Effector CD8-positive, alpha-beta T cell (primary cell): ENCODE measurements around the gene ADD2.
"Not testable (repeated sequence)": the region's sequence is repeated elsewhere in the genome, so short reads cannot be mapped to it uniquely, and the experiment has no call there.

ENCODE experiments used
- DNase-seq: peaks from one replicate; lab custom pipeline; 2025; lab: John Stamatoyannopoulos, UW
- total RNA-seq, 4 experiments: gene quantifications; one replicate each; lab custom pipeline; 2026; lab: John Stamatoyannopoulos, UW

ADD2 gene
- total RNA-seq: 0.39 to 1.3 (median 0.51) reads per million in 4 experiments

- DNase-seq: peak; percentile 7
These were observed at the start of gene ADD2 for GRCh38 chr2:70767699-70768589. Gene ADD2 (minus strand): TSS chr2:70768200. CDS start chr2:70706408, 61,792 bp downstream.

- DNase-seq: no peak
These were observed 49.4 kb upstream of the ADD2 start for GRCh38 chr2:70817284-70817954.

- DNase-seq: no peak
These were observed 48.7 kb upstream of the ADD2 start for GRCh38 chr2:70816726-70817125.

GRCh38 chr2:70808983-70809958 is 41.3 kb upstream of the ADD2 start:
- DNase-seq: no peak

GRCh38 chr2:70807828-70808118 is 39.8 kb upstream of the ADD2 start:
- DNase-seq: no peak

GRCh38 chr2:70807102-70807827 is 39.3 kb upstream of the ADD2 start:
- DNase-seq: no peak

GRCh38 chr2:70806620-70807019 is 38.6 kb upstream of the ADD2 start:
- DNase-seq: no peak

GRCh38 chr2:70806013-70806412 is 38.0 kb upstream of the ADD2 start:
- no peak for DNase-seq

GRCh38 chr2:70801607-70802263 is 33.7 kb upstream of the ADD2 start:
- no peak for DNase-seq

GRCh38 chr2:70799706-70800105 is 31.7 kb upstream of the ADD2 start:
- DNase-seq: no peak

GRCh38 chr2:70797996-70798395 is 30.0 kb upstream of the ADD2 start:
- DNase-seq: not testable (repeated sequence)

- DNase-seq: no peak
These were observed 29.5 kb upstream of the ADD2 start for GRCh38 chr2:70797506-70797905.

GRCh38 chr2:70796262-70796661 is 28.3 kb upstream of the ADD2 start:
- DNase-seq: no peak

GRCh38 chr2:70795164-70795995 is 27.4 kb upstream of the ADD2 start:
- no peak for DNase-seq

GRCh38 chr2:70793450-70793849 is 25.4 kb upstream of the ADD2 start:
- DNase-seq: no peak

GRCh38 chr2:70790136-70790828 is 22.3 kb upstream of the ADD2 start, which contains the start of gene FIGLA:
Gene FIGLA (minus strand): TSS chr2:70790643. CDS start chr2:70790638, 5 bp downstream.
- DNase-seq: no peak

GRCh38 chr2:70789304-70790135 is 21.5 kb upstream of the ADD2 start:
- DNase-seq: peak; percentile 39
